ENCODE measurements around the gene REXO2.
A peak's percentile ranks its signal among the peaks of the same experiment; 100 is the strongest.

Gene REXO2

DNA sequence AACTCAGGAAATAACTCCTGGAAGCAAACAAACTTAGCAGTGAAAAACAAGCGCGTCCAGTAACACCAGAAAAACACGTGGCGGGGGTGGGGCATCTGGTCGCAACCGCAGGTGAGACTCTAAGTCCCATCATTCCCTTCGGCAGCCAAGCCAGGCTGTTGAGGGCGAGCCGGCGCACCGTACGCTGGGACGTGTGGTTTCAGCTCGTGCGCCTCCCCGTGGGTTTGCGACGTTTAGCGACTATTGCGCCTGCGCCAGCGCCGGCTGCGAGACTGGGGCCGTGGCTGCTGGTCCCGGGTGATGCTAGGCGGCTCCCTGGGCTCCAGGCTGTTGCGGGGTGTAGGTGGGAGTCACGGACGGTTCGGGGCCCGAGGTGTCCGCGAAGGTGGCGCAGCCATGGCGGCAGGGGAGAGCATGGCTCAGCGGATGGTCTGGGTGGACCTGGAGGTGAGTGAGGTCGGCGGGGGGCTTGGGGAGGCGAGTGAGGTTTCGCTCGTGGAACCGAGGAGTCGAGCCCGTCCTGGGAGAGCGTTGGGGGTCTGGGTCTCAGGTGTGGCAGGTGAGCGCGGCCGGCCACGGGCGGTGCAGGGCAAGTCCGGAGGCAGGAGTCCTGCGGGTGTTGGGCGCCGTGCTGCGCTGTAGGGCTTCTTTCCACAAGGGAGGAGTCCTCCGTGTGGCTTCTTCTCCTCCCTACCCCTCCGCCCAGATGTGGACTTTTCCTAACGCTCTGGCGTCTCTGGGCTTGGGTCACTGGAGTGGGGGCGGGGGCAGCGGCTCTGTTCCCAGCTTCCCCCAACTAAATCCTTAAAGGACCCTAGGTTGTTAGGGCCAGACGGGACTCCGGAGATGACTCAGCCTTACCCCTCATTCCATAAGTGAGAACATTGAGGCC lies at the start of gene REXO2:
TSS of gene REXO2 (plus strand) at position 239 of the 892 bp plus-strand sequence. CDS start at position 301, 62 bp downstream.
- peak; percentile 95 for DNase-seq

DNA sequence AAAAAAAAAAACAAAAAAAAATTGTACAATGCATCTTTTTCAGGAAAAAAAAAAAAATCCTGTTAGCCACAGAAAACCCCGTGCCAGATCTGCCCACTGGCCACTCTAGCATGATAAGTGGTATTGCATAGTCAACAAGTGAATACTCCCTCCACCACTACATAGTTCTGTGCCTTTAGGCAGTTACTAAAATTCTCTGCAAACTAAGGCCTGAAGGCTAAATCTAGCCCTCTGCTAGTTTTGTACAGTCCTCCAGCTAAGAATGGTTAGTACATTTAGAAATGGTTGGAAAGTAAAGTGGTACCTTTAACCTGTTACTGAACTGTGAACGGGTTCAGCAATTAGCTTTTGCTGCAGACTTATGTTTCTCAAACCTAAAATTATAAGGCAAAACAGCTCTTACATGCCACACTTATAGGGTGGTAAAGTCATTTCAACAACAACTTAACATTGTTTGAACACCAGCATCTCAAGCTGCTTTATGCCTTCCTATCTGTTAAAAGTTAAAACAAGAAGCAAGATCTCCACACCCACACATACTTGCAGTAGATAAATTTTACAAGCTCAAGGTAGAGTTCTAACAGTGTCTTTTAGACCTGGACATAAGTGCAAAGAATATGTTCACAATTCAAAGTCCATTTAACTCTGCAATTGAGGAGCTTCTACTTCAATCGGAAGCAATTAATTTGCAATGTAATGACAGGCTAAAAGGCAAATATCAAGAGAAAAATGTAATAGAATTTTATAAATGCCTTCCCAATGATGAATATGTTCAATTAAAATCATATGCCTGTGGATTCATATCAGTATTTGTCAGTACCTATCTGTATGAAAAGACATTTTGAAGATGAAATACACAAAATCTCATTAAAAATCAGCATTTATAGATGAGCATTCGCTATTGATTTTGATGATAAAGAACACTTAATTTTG lies 46.3 kb upstream of the REXO2 start:
- DNase-seq = no peak

DNA sequence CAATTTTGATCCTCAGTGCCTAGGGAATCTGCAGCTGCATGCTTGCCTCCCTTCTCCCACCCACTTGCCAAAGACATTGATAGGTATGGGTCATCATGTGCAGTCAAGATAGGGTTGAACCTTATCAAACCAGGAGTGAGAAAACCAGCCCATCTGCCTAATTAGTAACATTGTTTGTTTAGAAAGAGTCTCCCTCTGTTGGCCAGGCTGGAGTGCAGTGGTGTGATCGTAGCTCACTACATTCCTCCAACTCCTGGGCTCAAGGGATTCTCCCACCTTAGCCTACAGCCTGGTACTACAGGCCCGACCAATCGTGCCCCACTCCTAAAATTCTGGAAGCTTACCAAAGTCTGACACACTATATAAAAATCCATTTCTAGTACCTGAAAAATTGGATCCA lies 43.5 kb upstream of the REXO2 start:
- no peak for DNase-seq

DNA sequence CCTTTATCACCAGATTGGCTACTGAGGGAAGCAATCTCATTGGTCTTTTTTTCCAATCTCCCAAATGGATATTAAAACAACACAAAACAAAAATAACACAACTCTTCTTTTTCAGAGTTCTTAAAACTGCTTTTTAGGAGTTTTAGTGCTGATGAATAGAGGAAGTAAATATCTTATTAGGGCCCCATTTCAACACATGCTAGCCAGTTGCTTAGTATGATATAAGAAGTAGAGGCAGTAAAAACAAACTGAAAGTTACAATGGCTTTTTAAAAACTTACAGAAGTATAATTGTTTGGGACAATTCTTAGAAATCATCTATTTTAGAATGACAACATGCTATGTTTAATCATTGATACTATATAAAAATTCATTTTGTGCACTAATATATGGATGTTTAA lies 42.4 kb upstream of the REXO2 start:
- no peak for DNase-seq

DNA sequence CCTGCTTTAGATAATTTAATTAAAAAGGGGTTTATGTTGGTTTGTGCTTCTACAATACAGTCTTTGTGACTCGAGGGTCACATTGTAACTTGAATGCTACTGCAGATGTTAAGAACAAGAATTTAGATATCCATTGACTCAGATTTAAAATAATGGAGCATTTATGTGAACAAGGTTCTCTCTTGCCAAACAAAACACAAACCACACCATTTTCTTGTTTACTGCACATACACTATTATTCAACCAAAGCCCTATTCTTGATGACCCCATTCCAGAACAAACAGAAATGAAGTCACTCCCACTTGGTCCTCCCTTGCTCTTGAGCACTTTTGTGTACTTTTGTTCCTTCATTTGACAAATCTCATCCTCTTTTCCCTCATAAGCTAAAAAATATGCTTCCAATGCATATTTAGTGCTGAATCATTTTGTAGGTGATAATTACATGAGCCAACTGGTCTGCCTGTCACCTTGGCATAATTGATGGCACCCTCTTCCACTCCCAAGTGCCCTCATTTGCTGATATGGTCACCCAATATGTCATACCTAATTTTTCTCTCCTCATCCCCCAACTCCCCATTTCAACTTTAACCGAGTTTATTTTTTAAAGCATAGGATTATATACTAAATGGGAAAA lies 41.8 kb upstream of the REXO2 start:
- DNase-seq = no peak

DNA sequence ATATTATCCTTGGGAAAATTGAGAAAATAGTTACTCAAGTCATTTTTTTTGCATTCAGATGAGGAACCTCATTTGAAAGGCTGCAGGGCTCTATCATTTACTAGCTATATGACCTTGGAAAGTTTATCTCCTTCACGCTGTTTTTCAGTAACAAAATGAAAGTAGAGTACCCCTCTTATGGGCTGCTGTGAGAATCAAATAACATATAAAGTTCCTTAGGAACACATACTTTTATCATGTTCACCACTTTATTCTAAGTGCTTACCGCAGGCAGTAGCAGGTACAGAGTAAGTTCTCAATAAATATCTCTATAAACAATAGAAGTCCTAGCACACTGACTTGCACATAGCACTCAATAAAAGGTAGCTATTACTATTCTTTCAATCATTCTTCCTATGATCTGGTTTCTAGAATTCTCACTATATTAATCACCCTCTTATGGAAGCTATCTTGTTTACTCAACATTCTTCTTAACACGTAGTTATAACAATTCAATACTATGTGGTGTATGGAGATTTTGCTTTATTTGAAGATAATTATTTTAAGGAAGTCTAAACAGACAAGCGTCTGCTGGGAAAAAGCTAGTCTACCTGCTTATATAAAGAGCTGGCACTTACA lies 40.9 kb upstream of the REXO2 start:
- DNase-seq = no peak

DNA sequence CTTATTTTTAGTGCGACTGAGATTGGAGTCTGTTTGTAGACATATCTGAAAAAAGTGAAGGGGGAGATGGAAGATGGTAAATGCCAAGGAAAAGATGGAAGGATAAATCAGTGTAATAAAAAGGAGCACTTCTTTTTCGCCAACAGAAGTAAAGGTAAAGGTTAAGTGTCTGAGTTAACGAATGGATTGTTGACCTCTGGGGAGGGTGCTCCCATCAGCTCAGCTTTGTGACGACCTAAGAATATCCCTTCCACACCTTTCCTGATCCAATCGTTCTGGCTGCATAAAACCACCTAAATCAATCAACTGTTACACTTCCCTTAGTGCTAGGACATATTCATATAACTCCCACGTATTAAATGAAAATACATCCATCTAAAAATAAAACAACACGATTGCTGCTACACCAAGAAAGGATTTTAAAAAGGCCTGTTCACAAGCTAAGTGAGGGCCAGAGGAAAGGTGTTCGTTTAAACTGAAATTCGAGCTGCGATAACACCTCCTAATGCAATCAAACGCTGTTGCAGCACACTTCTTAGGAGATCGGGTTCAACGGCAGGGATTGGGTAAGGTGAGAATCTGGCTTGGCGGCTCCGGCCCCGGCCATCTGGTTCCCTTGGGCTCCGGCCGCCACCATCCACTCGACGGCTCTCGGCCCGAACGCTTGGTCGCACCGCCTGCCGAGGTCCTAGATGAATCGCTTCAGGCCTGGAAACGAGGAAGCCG lies 39.6 kb upstream of the REXO2 start:
- DNase-seq = peak; percentile 92

DNA sequence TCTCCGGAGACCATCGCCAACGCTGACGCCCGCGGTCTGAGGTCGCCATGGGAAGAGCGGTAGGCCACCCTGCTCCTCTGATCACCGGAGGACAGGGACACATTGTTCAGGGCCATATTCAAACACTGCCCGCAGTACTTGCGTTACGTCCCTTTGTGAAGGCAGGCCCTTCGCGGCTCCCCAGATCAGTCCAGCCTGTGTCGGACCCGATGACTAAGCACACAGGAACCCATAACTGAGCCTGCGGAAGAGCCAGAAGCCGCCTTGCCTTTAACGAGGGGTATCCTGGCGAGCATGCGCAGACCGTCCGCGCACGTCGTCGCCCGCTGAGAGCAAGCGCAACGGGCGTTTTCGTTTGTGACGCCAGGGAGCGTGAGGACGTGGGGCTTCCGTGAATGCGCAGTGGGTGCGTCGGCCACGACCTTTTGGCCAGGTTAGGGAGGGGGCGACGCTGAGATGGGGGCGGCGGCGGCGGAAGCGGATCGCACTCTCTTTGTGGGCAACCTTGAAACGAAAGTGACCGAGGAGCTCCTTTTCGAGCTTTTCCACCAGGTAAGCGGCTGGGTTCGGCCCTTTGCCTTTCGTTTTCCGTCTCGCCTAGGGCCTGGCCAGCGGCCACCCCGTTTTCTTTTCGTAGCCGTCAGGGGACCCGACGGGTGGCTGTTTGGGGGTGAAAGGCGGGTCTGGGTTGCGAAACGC lies 38.9 kb upstream of the REXO2 start, which contains the start of the genes C11orf71 and RBM7:
TSS of gene C11orf71 (minus strand) at position 296 of the 699 bp plus-strand sequence. CDS start at position 116, 180 bp downstream.
TSS of gene RBM7 (plus strand) at position 451 of the 699 bp plus-strand sequence. CDS start at position 457, 6 bp downstream.
- peak; percentile 98 for DNase-seq

DNA sequence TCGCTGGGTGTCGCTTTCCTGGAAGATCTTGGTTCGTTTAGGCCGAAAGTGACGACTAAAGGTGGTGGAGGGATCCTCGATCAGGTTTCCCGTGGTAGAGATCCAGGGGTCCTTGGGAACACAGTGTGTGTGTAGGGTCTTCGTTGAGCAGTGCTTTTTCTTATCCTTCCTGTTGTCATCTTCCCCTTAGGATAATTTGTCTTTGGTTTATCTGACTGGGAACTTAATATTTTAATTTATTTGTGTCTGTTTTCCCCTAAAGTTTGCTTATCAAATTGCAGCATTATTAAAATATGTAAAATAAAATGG lies 38.4 kb upstream of the REXO2 start:
- no peak for DNase-seq

DNA sequence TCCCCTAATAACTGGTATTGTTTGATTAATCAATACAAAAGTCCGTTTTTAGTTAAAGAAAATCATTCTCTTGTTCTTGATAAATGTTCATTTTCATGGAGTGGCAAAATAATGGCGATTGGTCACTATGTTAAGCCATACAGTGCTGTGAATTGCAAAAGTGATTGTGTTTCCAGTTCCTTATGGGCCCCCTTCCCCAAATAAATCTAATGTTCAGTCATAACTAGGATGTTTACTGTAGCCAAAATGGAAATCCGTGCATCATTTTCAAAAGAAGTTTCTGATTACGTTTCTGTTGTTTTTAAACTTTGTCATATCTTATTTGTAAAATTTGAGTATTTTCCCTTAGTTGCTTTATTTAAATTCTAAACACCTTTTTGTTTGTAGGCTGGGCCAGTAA lies 38.0 kb upstream of the REXO2 start:
- no peak for DNase-seq

DNA sequence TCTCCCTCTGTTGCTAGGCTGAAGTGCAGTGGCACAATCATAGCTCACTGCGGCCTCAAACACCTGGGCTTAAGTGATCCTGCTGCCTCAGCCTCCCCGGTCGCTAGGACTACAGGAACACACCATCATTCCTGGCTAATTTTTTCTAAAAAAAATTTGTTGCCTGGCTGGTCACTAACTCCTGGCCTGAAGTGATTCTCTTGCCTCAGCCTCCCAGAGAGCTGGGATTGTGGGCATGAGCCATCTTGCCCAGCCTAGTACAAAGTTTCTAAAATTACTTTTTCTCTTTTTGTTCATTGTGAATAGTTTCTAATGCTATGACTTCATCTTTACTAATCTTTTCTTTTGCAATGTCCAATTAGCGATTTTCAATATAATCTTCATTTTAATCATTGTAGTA lies 26.3 kb upstream of the REXO2 start:
- DNase-seq = no peak

DNA sequence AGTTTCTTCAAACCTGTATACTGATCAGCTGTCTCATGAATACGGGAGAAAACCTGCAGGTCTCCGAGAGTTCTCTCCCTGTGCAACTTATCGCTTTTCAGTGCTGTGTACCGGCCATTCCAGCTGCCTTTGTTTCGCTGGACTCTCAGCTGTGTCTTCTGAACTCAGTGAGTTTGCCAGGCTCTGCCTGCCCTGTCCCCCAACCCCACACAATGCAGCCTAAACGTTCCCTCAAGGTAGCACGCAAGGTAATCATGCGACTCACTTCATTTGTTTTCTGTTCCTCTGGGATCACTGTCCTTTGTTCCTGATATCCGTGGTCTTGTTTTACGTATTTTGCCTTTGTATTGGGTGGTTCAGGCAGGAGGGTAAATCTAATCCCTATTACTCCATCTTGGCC lies 25.3 kb upstream of the REXO2 start:
- no peak for DNase-seq

DNA sequence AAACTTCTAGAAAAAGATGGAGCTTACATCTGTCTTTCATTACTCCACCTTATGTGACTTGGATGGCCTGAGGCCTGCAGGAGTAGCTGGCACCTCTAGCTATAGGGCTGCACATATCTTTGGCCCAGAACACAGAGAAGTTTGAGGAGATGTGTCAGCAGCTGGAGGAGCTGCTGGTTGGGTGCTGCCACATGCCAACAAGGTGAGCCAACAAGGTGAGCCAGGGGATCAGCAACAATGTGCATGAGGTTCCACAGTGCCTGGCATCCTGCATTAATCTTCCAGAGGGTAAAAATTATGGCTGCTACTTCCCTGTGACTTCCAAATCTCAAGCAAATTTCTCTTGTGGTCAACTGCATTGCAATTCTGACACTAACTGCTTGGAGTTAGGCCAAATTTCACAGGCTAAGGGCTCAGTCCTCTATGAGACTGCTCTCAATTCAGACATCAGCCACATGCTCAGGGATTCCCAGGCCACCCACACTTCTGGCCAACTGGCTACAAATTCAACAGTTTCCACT lies 22.8 kb upstream of the REXO2 start:
- no peak for DNase-seq

DNA sequence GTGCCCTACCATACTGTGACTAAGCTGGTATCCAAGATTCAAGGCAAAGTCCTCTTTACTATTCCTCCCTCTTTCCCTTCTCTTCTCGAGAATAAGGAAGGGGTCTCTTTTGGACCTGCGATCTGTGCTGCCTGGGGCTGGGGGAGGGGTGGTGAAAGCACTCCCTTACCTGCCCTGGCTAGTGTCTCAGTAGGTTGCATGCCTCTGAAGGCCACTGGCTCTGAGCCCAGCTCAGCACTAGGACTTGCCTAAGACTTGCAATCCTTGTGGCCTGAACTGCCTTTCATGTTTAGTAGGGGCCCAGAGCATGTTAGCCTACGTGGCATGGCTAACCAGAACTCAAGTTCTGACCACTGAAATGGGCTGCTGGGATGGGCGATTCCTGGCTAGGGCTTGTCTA lies 13.0 kb upstream of the REXO2 start:
- DNase-seq = no peak

DNA sequence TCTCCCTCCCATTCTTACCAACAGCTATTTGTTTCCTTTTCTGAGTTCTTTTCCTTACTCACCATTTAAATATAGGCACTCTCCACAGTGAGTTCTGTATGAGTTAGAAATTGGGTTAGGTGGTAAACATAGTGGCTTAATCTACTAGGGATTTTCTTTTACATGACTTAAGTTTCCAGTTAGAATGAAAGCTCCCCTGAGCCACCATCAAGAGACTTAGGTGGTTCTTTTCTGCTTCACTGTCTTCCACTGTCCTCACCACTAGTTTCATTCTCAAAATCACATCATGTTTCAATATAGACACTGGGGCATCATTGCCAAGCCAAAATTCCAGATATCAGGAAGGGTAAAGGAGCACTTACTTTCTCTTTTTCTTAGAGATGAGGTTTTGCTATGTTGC lies 9.0 kb upstream of the REXO2 start:
- DNase-seq = no peak

DNA sequence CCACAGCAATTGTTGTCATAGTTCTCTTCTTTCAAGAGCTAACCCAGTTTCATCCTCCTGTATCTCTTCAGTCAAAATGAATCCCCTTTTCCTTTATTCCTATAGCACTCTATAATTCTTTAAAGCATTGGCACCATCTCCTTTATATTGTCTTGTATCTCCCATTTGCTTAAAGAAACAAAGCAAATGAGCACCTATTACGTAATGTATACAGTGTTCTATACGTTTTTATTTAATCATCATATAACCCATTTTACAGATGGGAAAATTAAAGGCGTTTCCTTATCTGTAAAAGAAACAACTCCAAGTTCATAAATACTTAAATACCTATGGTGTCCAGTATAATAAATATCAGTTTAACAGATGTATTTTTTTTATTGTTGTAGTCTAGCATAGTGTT lies 6.4 kb upstream of the REXO2 start:
- no peak for DNase-seq

DNA sequence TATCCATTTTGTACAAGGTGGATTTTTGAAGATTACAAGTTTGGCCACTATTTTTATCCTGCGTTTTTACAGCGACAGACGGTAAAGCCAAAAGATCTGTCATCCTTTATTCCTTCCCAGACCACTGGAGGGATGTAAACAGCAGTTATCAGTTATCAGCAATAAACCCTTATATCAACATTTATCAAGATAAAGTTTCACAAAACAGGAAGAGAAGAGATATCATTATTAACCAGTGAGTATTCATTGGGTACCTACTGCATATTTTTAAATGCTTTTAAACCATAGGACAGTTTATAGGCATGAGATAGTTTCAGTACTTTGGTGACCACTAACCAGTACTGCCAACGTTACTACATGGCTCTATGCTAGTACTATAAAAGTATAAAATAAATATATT lies 5.9 kb upstream of the REXO2 start:
- no peak for DNase-seq

DNA sequence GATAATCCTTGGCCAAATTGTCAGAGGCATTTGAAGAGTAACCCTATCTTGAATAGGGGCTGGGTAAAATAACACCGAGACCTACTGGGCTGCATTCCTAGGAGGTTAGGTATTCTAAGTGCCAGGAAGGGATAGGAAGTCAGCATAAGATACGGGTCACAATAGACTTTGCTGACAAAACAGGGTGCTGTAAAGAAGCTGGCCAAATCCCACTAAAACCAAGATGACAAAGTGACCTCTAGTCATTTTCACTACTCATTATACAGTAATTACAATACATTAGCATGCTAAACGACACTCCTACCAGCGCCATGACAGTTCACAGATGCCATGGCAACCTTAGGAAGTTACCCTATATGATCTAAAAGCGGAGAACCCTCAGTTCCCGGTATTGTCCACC lies 964 bp upstream of the REXO2 start:
- no peak for DNase-seq

DNA sequence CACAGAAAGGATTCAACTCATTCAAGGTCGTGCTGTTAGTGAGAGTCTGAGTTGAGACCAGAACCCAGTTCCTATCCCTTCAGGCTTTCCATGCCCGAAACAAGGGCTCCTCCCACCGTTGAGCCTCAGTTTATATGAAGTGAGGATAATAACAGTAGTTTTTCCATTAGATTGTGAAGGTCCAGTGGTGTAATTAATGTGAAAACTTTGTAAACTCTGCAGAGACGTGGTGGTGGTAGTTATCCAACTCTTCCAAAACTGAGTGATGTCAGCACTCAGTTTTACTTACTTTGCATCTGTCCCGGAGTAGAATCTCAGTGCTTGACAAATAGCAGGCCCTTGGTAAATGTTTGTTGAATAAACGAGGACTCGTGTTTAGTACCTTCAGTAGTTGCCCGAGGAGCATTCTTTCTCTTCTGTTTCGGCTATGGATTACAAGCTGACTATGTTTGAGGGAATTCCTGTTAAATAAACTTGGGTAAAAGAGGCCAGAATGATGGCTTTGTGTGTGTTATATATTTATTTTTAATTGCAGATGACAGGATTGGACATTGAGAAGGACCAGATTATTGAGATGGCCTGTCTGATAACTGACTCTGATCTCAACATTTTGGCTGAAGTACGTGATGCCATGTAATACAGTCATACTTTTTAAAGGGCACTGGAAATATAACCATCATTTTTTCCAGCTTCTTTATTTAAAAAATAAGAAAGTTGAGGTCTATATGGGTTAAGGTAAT lies 1.0 kb downstream of the REXO2 start:
- DNase-seq = no peak

DNA sequence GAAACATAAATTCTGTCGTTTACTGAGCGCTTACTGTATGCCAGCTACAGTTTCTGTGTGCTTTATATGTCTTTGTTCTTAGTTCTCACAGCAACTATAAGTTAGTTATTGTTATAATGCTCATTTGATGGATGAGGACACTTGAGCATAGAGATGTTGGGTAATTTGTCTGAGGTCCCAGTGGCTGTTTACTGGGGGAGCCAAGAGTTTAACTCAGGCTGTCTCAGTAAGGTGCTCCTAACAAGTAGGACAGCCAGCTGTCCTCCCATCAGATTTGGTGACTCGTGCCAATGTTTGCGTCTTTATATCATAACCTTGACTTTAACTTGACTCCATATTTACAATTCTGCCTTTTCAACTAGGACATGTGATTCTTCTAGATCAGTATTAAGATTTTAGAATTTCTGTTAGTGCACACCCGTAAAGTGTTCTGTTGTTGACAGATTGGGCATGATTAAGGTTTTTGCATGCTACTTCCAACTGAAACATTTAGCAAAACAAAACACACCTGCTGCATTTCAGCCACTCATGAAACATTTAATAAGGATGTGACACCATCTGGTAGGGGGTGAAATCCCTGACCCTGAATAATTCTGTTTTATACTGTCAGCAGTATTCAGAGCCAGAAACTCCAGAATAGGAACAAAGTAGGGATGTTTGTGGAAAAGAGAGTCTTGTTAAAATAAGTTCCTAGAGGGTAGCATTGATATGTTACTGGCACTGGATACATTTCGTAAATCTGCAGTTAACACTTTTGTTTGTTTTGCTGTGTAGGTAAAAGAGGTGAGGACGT lies 1.9 kb downstream of the REXO2 start:
- DNase-seq = peak; percentile 59
